DMS53 treated with DMSO at 0.1 percent for 48 hours (cell line): ENCODE data around the gene CCDC167.

Source experiments
- DNase-seq: peaks from one replicate; lab custom pipeline; 2025; ENCODE audit not compliant: unreplicated experiment; lab: John Stamatoyannopoulos, UW

The CCDC167 gene

GRCh38 chr6:37530297-37530696 is 30.6 kb upstream of the CCDC167 start:
- DNase-seq = no peak

DNA sequence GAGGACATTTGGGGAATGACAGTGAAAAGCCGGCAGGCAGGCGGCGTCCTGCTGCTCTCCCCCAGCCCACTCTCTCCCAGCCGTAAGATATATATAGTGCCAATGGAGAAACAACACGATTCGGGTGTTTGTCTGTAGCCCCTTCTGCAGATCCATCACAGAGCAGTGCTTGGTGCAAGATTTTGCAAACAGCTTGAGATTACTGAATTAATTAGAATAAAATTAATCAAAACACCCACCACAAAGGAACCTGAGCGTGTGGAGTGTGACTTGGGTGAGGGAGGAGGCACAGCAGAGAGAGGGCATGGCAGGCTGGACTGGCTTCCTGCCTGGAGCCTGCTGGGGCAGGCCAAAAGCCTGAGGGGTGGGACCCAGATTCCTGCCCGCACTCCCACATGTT is 28.8 kb upstream of the CCDC167 start:
- no peak for DNase-seq

GRCh38 chr6:37525460-37526357 is 26.0 kb upstream of the CCDC167 start:
- no peak for DNase-seq

GRCh38 chr6:37524970-37525318 is 25.3 kb upstream of the CCDC167 start:
- DNase-seq = no peak

- no peak for DNase-seq
These were observed 24.6 kb upstream of the CCDC167 start for GRCh38 chr6:37524025-37524969.

DNA sequence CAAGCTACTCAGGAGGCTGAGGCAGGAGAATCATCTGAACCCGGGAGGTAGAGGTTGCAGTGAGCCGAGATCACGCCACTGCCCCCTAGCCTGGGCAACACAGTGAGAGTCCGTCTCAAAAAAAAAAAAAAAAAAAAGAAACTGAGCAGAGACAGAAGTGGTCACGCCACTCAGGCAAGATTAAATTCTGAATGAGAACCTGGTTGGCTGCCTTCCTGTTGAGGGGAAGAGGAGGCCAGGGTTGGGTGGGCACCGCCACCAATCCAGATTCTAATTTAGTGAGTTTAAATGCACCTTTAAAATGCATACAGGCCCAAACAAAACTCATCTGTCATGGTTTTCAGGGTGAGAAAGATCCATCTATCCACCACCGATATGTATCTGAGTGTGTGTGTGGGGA is 23.7 kb upstream of the CCDC167 start:
- no peak for DNase-seq

GRCh38 chr6:37522836-37523235 is 23.1 kb upstream of the CCDC167 start:
- no peak for DNase-seq

DNA sequence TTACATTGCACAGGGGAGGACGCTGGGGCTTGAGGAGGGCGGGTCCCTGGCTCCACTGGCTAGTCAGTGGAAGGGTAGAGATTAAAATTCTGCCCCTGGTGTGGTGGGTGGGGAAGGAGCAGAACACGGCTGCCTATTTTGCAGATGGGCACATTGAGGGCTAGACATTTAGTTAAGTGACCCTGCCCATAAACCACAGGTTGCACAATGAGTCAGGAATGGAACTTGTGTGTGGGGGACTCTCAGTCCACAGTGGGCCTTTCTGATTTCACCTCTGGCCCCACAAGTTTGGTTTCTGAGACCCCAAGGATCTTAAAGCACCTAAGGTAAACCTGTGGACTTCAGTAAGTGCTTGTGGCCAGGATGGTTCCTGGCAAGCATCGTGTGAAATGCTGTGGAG is 22.0 kb upstream of the CCDC167 start:
- no peak for DNase-seq

DNA sequence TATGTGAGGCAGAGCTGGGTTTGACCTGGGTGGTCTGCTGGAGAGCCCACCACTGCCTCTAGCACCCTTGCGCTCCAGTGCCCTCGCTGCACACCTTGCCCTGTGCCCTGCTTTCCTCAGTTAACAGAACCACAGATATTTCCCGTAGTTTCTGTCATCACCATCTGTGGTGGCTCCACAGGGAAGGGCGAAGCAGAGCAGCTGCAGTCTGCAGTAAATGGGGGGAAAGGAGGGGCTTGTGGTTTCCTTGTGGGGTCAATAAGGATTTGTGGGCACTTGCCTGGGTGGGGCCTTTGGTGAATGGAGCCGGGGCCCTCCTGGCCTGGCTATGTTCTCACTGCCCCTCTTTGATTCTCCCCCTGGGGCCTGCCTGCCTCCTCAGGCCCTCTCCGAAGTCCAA is 21.2 kb upstream of the CCDC167 start:
- no peak for DNase-seq

GRCh38 chr6:37519461-37519860 is 19.8 kb upstream of the CCDC167 start:
- no peak for DNase-seq

DNA sequence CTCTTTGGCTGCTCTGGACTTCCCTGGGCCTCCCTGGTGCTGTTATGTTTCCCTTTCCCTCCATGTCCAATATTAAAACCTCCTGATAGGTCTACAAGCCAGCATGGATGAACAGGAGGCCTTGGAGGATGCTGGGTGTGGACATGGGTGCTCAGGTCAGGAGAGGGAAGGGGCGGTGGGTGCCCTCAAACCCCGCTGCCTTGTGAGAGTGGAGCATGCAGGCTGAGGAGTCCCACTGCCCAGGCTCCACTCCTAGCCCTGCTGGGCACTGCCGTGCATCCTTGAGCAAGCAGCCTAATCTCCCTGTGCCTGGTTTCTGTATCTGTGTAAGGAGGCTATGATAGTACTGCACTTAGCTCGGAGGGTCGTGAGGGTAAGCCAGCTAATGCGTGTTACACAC is 18.4 kb upstream of the CCDC167 start:
- DNase-seq = no peak

DNA sequence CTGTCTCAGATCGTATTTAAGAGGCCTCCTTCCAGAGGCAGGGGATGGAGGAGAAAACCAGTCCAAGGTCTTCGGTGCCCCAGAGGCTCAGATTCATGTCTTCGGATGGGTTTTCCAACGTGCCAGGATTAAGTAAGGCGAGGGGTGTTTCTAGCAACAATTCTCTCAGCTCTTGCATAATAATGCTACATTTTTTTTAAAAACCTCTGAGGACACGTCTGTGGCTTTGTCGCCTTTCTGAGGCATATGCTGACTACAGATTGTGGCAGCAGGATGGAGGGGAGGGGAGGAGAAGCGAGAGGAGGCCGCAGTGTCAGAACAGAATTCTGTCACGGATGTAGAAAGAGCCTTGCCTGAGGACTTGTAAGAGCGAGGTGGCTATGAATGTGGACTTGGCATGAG is 17.7 kb upstream of the CCDC167 start:
- DNase-seq = no peak

GRCh38 chr6:37516920-37517405 is 17.3 kb upstream of the CCDC167 start:
- DNase-seq = no peak

- DNase-seq = no peak
These were observed 16.6 kb upstream of the CCDC167 start for GRCh38 chr6:37516076-37516919.

GRCh38 chr6:37515712-37516075 is 16.0 kb upstream of the CCDC167 start:
- no peak for DNase-seq

DNA sequence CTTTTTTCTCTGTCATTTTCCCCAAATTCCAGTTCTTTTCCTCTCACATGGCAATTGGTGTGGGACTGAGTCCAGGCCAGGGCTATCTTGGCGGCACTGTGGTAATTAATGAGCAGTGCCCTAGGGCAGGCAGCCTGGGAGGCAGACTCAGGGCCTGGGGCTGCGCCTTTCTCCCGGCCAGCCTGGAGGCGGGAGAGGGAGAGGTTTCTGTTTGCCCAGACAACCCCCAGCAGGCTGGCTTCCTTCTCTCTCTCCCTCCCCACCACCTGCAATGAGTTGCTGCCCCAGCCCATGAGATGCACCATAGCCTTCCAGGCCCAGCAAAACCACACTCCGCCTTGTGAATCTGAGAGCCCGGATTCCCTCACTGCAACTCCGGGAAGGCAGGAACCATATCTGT is 15.1 kb upstream of the CCDC167 start:
- no peak for DNase-seq

DNA sequence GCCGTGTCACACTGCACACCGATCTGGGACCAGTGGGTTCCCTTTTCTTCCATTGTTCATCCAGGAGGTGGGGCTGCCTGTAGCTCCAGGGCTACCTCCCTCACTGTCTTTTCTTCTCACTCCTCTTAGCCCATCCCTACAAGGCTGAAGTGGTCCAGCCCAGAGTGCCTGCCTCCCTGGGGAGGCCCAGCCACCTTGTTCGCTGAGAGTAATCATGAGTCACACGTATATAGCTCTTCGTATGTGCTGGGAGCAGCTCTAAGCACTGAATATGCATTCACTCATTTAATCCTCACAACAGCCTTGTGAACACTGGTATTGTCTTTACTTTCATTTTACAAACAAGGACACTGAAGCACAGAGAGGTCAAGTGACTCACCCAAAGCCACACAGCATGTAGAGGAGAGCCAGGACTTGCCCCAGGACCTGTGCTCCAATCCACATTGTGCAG is 14.7 kb upstream of the CCDC167 start:
- DNase-seq = no peak

DNA sequence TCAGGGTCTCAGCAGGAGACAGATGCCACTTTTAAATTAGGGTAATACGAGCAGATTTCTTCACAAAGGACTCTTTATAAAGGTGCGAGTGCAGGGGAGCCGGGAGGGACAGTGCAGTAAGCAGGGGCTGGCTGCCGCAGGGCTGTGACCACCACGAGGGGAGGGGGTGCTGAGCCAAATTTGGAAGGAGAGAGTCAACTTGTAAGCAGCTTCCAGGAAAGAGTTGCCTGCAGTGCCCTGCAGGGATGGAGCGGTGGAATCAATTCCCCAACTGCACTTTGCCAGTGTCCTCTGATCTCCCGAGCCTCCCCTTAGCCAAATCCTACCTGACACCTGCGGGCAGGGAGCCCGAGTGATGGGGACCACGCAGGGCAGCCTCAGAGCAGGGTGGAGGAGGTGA is 13.9 kb upstream of the CCDC167 start:
- DNase-seq = no peak

- no peak for DNase-seq
These were observed 13.5 kb upstream of the CCDC167 start for GRCh38 chr6:37513155-37513554.

DNA sequence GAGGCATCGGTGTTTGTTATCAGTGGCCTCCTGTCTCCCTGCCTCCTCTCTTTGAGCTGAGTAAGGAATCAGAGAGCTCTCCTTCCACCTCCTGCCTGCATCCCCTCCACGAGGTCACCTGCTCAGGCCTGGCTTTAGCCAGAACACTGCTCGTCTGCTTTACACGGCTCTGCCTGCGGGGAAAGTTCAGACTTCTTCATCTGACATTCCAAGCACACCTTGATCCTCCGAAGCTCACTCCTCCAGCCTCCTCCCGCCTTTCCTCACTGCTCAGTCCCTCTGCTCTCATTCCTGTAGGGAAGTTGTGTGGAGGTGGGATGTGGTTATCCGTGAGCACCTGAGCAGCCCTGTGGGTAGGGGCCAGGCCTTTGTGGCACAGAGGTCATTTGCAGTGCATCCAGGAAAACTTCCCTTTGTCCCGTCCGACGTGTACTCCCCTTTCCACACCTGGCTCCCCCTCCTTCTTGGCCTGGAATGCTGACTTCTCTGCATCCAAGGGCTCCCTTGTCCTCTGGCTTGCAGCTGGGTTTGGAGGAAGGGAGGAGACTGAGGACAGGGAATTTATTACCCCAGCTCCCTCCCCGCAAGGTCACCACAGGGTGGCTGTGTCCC is 12.8 kb upstream of the CCDC167 start:
- DNase-seq = no peak
